ENCODE results near the gene GAL.

DNA sequence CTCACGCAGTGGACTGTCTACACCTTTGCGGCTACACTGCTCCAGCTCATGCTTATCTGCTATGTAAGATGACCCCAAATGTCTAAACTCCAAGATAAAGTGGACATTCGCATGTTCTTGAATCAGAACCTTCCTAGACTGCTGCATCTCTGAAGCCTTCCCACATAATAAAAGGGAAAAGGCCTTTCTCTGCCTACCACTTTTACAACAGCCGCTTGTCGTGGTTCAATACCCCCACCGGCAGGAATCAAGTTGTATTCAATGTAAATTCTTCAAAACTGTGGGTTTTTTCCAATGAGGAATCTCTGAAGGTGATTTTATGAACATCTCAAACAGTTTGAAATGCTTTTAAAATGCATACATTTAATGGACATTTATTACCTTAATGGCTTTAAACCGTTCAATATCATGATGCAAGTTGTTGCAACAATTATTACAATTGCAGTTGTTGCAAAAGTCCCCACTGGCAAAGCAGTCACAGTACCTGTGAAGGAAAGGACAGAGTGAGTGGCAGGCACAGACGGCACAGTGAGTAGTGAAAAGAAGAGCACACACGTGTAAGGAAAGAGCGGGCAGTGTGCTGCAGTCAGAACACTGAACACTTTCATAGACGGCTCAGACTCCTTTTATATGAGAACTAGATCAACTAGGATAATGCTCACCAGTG, 31.2 kb downstream of the GAL start:
- TF ChIP-seq CTCF (IDR thresholded peaks at IDR 0.05) (no peak), POLR2A (IDR thresholded peaks at IDR 0.05) (no peak), EP300 (IDR thresholded peaks at IDR 0.05) (no peak)

Measured in suprapubic skin (tissue), 3 donors.